SK-N-SH treated with all-trans-retinoic acid at 6 μM for 48 hours (cell line): ENCODE data around the gene MTA1.

ENCODE experiments used
- CREB5 ChIP-seq: fragments of 250-450 bp; sonication (Bioruptor Pico); IDR thresholded peaks from 2 replicates; pipeline ENCODE4 v1.5.1; 2020; ENCODE audit warnings: low read depth, mild to moderate bottlenecking, moderate library complexity
- ESRRG ChIP-seq: fragments of 250-450 bp; sonication (Bioruptor Pico); IDR thresholded peaks from 2 replicates; pipeline ENCODE4 v1.6.1; 2021; ENCODE audit warnings: mild to moderate bottlenecking
- GLIS3 ChIP-seq: fragments of 250-450 bp; sonication (Bioruptor Pico); IDR thresholded peaks from 2 replicates; pipeline ENCODE4 v1.5.0; 2020; ENCODE audit warnings: mild to moderate bottlenecking, moderate library complexity
- ISL1 ChIP-seq: fragments of 250-450 bp; sonication (Bioruptor Pico); IDR thresholded peaks from 2 replicates; pipeline ENCODE4 v2.1.2; 2022; ENCODE audit warnings: mild to moderate bottlenecking, moderate library complexity
- OSR1 ChIP-seq: fragments of 250-450 bp; sonication (Bioruptor Pico); IDR thresholded peaks from 2 replicates; pipeline ENCODE4 v1.8.0; 2022; ENCODE audit warnings: moderate library complexity, mild to moderate bottlenecking, inconsistent platforms
- PATZ1 ChIP-seq: fragments of 250-450 bp; sonication (Bioruptor Pico); IDR thresholded peaks from 2 replicates; pipeline ENCODE4 v1.8.0; 2020; ENCODE audit warnings: mild to moderate bottlenecking, moderate library complexity, borderline replicate concordance
- POU6F1 ChIP-seq: fragments of 250-450 bp; sonication (Bioruptor Pico); IDR thresholded peaks from 2 replicates; pipeline ENCODE4 v1.8.0; 2021; ENCODE audit warnings: low read depth, mild to moderate bottlenecking, moderate library complexity, borderline replicate concordance
- PPARA ChIP-seq: fragments of 250-450 bp; sonication (Bioruptor Pico); IDR thresholded peaks from 2 replicates; pipeline ENCODE4 v1.5.0; 2020; ENCODE audit warnings: mild to moderate bottlenecking, borderline replicate concordance
- RARB ChIP-seq: fragments of 250-450 bp; sonication (Bioruptor Pico); IDR thresholded peaks from 2 replicates; pipeline ENCODE4 v1.8.0; 2021; ENCODE audit warnings: mild to moderate bottlenecking, moderate library complexity
- TSHZ2 ChIP-seq: fragments of 250-450 bp; sonication (Bioruptor Pico); IDR thresholded peaks from 2 replicates; pipeline ENCODE4 v1.5.0; 2020; ENCODE audit warnings: mild to moderate bottlenecking, moderate library complexity
- ZNF565 ChIP-seq: fragments of 450-650 bp; formaldehyde crosslinking; conservative IDR thresholded peaks from 2 replicates; pipeline ENCODE4 v1.5.0; 2020; ENCODE audit warnings: low read depth, mild to moderate bottlenecking, moderate library complexity
- ZNF8 ChIP-seq: fragments of 450-650 bp; formaldehyde crosslinking; IDR thresholded peaks from 2 replicates; pipeline ENCODE4 v1.5.0; 2020; ENCODE audit warnings: mild to moderate bottlenecking, moderate library complexity

GRCh38 chr14:105401699-105402098 is 17.9 kb upstream of the MTA1 start:
- no peak for TF ChIP-seq PPARA (CRISPR knock-in tag)
- TF ChIP-seq OSR1 (CRISPR knock-in tag), result no peak
- no peak for TF ChIP-seq POU6F1 (CRISPR knock-in tag)
- TF ChIP-seq CREB5 (CRISPR knock-in tag), result no peak
- TF ChIP-seq PATZ1 (CRISPR knock-in tag), result no peak
- no peak for TF ChIP-seq ISL1
- TF ChIP-seq ZNF565 (CRISPR knock-in tag), result no peak
- TF ChIP-seq GLIS3 (CRISPR knock-in tag), result no peak
- no peak for TF ChIP-seq RARB (CRISPR knock-in tag)
- no peak for TF ChIP-seq ZNF8 (CRISPR knock-in tag)
- no peak for TF ChIP-seq TSHZ2 (CRISPR knock-in tag)
- TF ChIP-seq ESRRG (CRISPR knock-in tag), result no peak
